ENCODE results near the gene DDX21.

The DDX21 gene

GRCh38 chr10:68950598-68950997 lies 5.4 kb upstream of the DDX21 start:
- no peak overlapping the region for H3K4me3 ChIP-seq (ENCODE audit: low read length)
- DNase-seq (ENCODE audit: low read depth): no peak
- TF ChIP-seq, protein P1, sequence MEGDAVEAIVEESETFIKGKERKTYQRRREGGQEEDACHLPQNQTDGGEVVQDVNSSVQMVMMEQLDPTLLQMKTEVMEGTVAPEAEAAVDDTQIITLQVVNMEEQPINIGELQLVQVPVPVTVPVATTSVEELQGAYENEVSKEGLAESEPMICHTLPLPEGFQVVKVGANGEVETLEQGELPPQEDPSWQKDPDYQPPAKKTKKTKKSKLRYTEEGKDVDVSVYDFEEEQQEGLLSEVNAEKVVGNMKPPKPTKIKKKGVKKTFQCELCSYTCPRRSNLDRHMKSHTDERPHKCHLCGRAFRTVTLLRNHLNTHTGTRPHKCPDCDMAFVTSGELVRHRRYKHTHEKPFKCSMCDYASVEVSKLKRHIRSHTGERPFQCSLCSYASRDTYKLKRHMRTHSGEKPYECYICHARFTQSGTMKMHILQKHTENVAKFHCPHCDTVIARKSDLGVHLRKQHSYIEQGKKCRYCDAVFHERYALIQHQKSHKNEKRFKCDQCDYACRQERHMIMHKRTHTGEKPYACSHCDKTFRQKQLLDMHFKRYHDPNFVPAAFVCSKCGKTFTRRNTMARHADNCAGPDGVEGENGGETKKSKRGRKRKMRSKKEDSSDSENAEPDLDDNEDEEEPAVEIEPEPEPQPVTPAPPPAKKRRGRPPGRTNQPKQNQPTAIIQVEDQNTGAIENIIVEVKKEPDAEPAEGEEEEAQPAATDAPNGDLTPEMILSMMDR (conservative IDR thresholded peaks at IDR 0.05; ENCODE audit: low read depth, low read length): no peak

DNA sequence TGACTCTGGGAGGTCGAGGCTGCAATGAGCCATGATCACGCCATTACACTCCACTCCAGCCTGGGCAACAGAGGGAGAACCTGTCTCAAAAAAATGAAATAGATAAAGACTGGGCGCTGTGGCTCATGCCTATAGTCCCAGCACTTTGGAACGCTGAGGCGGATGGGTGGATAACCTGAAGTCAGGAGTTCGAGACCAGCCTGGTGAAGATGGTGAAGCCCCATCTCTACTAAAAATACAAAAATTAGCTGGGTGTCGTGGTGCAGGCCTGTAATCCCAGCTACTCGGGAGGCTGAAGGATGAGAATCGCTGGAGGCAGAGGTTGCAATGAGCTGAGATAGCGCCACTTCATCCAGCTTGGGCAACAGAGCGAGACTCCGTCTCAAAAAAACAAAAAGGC lies 1.1 kb upstream of the DDX21 start:
- no peak overlapping the region for H3K4me3 ChIP-seq (ENCODE audit: low read length)
- no peak for DNase-seq (ENCODE audit: low read depth)
- TF ChIP-seq, protein P1 (conservative IDR thresholded peaks at IDR 0.05; ENCODE audit: low read depth, low read length): no peak

- DNase-seq (ENCODE audit: low read depth): peak; percentile 27
- peak overlapping the region; percentile 97 for H3K4me3 ChIP-seq (ENCODE audit: low read length)
- TF ChIP-seq, protein P1 (conservative IDR thresholded peaks at IDR 0.05; ENCODE audit: low read depth, low read length): no peak
These were observed 577 bp upstream of the DDX21 start for GRCh38 chr10:68955355-68955831.

DNA sequence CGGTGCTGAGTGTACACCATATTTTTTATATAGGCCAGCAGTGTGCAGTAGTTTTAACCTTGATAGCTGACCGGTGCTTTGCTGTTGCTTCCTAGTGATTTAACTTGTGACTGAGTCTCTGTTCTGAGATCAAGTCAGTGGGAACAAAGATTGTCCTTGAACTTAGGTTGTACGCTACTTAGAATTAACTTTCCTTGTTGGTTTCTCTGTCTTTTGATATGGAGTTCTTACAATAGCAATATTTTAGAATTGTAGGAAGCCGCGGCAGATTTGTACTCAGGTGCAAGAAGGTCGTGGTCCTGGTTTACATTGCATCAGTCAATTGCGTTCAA lies 1.3 kb downstream of the DDX21 start:
- TF ChIP-seq, protein P1 (conservative IDR thresholded peaks at IDR 0.05; ENCODE audit: low read depth, low read length): no peak
- no peak for DNase-seq (ENCODE audit: low read depth)
- H3K4me3 ChIP-seq (ENCODE audit: low read length): peak overlapping the region; percentile 97

GRCh38 chr10:68957654-68958053 lies 1.7 kb downstream of the DDX21 start:
- TF ChIP-seq, protein P1 (conservative IDR thresholded peaks at IDR 0.05; ENCODE audit: low read depth, low read length): no peak
- H3K4me3 ChIP-seq (ENCODE audit: low read length): peak overlapping the region; percentile 97
- DNase-seq (ENCODE audit: low read depth): no peak

DNA sequence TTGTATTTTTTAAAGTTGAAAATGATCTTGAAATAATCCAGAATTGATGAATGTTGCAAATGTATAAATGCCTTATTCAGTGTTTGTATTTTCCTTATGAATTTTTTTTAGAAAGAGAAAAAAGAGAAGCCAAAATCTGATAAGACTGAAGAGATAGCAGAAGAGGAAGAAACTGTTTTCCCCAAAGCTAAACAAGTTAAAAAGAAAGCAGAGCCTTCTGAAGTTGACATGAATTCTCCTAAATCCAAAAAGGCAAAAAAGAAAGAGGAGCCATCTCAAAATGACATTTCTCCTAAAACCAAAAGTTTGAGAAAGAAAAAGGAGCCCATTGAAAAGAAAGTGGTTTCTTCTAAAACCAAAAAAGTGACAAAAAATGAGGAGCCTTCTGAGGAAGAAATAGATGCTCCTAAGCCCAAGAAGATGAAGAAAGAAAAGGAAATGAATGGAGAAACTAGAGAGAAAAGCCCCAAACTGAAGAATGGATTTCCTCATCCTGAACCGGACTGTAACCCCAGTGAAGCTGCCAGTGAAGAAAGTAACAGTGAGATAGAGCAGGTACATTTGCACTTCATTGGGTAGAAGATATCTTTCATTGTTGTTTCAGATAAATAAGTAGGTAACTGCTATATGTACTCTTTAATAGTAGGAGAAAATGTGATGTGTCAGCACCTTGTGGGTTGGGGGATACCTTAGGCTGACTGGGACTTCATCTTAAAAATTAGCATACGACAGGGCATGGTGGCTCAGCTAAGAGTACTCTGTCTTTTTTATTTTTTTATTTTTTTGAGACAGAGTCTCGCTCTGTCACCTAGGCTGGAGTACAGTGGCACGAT lies 3.9 kb downstream of the DDX21 start:
- no peak for DNase-seq (ENCODE audit: low read depth)
- H3K4me3 ChIP-seq (ENCODE audit: low read length): no peak overlapping the region
- TF ChIP-seq, protein P1 (conservative IDR thresholded peaks at IDR 0.05; ENCODE audit: low read depth, low read length): no peak

DNA sequence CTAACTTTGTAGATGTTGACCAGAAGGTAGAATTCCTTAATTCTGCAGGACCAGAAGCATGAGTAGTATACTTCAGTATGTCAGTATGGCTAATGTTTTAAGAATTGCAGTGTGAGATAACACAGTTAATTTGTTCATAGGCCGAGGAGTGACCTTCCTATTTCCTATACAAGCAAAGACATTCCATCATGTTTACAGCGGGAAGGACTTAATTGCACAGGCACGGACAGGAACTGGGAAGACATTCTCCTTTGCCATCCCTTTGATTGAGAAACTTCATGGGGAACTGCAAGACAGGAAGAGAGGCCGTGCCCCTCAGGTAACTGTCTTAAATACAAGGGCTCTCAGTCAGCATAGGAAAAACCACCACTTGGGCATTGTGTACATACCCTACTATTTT lies 7.2 kb downstream of the DDX21 start:
- no peak overlapping the region for H3K4me3 ChIP-seq (ENCODE audit: low read length)
- TF ChIP-seq, protein P1 (conservative IDR thresholded peaks at IDR 0.05; ENCODE audit: low read depth, low read length): no peak
- no peak for DNase-seq (ENCODE audit: low read depth)
